Measurements from ENCODE around the gene RTEL1.
"Not testable (repeated sequence)": the region's sequence is repeated elsewhere in the genome, so short reads cannot be mapped to it uniquely, and the experiment has no call there.

RTEL1 gene

DNA sequence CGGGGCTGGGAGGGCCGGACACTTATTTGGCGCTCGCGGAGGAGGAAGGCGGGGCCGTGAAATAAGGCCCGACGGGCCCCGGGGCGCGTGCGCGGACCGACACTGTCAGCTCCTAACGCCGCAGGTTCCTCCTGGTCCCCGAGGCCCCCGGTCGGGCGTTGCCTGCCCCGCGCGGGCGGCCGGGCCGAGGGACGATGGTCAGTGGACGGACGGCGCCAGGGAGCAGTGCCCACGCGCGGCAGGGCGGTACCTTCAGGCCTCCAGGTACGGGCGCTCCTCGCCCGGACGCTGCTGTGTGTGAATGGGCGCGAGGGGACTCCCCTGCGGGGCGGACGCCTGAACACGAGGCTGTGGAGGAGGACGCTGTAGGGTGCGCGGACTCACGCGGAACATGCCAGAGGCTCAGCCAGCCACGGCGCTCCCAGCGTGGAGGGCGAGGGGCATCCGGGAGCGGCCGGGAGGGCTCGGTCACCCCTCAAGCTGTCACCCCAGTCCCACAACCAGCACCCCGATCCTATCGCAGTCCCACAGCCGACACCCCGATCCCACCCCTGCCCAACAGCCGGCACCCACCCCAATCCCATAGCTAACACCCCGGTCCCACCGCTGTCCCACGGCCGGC, 30.9 kb upstream of the RTEL1 start:
- DNase-seq (ENCODE audit: low read depth), result peak; percentile 90

DNA sequence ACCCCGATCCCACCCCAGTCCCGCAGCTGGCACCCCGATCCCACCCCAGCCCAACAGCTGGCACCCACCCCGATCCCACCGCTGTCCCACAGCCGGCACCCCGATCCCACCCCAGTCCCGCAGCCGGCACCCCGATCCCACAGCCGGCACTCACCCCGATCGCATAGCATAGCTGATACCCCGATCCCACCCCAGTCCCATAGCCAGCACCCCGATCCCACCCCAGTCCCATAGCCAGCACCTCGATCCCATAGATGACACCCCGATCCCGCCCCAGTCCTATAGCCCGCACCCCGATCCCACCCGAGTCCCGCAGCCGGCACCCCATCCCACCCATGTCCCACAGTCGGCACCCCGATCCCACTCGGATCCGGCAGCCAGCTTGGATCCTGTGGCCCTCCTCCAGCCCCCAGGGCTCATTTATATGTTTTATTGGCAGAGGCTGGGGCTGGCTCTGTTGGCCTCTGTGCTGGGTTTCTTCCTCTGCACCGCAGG, 30.3 kb upstream of the RTEL1 start:
- no peak for DNase-seq (ENCODE audit: low read depth)

DNA sequence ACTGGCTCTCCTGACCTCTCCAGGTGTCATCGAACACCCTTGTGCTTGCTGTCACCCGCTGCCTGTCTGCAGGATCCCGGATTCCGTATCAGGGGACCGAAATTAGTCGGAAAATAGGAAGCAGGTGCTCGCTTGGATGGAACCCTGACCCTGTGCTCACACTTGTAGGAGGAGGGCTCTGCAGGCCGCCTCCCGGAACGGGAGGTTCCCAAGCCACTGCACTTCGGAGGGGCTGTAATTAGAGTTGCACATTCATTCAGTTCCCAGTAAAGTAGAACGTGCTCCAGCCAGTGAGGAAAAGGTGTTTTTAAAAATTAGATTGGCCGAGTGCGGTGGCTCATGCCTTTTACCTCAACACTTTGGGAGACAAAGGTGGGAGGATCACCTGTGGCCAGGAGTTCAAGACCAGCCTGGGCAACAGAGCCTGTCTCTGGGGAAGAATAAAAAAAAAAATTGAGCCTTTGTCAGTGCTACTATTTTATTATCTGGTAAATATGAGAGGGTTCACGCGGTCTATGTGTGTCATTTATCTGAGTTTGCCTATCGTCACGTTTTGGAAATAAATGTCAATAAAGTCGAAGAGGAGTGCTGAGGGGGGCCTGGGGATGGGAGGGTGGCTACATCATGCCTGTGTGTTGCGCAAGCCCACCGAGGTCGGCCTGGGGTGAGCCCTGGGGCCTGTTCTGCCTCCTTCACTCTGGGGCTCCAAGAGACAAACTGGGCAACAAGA, 29.7 kb upstream of the RTEL1 start:
- DNase-seq (ENCODE audit: low read depth), result no peak

DNA sequence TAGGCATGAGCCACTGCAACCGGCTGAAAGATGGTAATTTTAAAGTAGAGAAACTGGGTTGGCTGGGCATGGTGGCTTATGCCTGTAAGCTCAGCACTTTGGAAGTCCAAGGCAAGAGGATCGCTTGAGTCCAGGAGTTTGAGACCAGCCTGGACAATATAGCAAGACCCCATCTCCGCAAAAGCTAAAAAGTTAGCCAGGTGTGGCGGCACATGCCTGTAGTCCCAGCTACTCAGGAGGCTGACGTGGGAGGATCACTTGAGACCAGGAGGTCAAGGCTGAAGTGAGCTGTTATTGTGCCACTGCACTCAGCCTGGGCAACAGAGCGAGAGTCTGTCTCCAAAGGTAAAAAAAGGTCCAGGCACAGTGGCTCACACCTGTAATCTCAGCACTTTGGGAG, 27.2 kb upstream of the RTEL1 start:
- DNase-seq (ENCODE audit: low read depth), result not testable (repeated sequence)

DNA sequence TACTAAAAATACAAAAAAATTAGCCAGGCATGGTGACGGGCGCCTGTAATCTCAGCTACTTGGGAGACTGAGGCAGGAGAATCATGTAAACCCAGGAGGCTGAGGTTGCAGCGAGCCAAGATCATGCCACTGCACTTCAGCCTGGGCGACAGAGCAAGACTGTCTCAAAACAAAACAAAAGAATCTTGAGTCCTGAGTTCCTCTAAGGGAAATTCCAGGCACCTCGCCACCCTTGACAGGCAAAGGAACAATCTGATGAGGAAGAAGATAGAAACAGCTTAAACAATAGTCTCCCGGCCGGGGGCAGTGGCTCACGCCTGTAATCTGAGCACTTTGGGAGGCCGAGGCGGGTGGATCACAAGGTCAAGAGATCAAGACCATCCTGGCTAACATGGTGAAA, 26.7 kb upstream of the RTEL1 start:
- DNase-seq (ENCODE audit: low read depth), result not testable (repeated sequence)

DNA sequence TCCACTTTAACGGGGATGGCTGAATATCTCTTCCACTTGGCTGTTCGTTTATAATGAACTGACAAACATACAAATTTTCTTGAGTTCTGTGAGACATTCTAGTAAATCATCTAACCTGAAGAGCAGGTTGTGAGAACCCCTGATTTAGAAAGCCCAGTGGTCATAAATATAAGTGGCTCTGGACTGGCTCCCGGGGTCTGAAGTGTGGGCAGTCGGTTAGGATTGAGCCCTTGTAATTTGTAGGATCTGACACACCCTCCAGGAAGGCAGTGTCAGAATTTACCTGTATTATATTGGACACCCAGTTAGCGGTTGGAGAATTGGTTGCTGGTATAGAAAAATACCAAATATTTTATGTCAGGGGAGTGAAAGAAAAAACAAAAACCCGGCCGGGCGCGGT, 24.4 kb upstream of the RTEL1 start:
- DNase-seq (ENCODE audit: low read depth), result no peak

DNA sequence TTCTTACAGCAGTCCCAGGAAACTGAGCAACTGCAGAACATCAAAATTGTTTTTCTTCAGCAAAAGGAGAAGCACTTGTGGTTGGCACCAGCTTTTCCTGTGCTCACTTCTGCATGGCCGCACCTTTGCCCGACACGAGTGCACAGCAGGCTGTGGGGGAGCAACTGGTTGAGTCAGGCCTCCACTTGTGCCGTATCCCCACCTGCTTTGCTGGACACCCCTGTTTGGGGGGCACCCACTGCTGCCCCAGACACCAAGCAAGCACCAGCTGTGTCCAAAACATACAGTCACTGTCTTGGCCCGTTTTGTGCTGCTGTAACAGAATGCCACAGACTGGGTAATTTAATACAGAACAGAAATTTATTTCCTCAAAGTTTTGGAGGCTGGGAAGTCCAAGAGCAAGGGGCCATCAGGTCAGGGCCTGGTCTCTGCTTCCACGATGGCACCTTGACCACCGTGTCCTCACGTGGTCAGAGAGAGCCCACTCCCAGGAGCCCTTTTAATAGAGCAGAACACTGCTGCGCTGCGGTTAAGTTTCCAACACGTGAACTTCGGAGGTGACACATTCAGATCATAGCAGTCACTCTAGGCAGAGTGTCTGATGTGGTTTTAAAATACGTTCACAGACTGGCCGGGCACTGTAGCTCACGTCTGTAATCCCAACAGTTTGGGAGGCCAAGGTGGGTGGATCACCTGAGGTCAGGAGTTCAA, 22.5 kb upstream of the RTEL1 start:
- peak; percentile 64 for DNase-seq (ENCODE audit: low read depth)

DNA sequence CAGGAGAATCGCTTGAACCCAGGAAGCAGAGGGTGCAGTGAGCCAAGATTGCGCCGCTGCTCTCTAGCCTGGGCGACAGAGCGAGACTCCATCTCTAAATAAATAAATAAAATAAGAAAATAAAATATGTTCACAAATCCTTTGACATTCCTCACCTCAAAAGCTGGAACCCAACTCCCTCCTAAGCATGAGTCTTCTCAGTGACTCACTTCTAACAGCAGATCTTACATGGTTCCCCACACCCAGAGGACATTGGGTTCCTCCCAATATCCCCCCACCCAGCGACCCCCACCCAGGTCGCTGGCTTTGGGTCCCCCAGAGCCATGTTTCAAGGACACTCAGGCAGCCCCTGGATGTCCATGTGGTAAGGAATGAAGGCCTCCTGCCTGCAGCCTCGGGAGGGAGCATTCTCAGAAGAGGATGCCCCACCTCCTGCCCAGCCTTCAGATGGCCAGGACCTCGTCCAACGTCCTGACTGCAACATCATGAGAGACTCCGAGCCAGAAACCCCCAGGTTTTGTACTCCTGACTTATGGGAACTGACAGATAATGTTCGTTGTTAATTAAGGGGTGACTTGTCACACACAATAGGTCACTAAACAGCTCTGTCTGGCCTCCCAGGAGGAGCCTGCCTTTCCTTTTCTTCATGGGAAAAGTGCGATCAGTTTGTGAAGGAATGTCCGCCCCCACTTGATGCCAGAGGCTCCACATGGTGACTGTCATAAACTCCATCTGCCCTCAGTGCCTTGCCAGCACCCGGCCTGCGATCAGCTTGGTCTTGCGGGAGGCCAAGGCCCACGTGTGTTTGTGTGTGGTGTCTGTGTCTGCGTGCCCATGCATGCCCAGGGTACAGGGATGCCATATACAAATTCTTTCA, 21.1 kb upstream of the RTEL1 start:
- no peak for DNase-seq (ENCODE audit: low read depth)

DNA sequence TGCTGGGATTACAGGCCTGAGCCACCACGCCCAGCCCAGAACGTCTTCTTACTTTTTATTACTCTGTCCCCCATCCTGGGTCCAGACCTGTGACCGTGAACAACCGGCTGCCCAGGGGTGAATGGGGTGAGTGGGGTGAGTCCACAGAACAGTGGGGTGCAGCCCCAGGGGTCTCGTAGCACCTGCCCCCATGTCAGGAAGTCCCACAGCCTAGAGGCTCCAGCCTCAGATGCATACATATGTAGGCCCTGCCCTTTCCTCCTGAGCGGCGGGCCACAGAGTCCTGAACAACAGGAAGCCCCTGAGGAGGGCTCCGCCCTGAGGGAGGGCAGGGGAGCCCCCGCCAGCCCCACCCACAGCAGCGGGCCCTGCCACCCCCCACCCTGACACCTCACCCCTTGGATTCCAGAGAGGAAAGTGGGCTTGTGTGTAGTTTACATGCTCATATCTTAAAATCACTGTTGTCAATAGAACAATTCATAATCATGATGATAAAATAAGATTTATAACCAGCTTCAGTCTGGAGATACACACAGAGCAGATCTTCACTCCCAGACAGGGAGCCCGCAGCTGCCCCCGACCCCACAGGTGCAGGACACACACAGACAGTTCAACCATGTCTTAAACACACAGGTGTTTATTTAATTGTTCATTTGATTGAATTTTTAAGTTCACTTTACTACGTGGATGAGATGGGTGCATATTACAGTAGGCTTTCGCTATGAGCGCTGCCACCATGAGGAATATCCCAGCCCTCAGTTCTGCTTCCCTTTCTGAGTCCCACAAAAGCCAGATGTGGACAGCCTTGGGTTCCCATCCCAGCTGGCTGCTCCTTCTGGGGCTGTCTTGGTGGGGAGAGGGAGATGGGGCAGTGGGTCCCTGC, 18.8 kb upstream of the RTEL1 start:
- no peak for DNase-seq (ENCODE audit: low read depth)

DNA sequence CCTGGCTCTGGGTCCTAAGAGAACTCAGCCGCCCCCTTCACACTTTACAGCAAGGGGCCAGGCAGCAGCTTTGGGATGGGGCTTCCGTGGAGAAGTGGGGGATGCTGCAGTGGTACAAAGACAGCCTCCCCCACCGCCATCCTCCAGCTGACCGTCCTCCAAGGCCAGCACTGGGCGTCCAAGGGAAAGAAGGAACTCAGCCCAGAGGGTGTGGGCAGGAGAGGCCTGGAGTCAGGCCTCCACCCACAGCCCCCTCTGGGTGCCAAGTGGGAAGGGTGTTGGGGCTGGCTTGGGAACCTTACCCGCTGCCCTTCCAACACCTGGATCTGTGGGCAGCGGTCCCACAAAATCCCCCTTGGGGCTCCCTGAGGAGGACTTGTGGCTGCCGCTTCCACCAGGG, 18.0 kb upstream of the RTEL1 start:
- no peak for DNase-seq (ENCODE audit: low read depth)

DNA sequence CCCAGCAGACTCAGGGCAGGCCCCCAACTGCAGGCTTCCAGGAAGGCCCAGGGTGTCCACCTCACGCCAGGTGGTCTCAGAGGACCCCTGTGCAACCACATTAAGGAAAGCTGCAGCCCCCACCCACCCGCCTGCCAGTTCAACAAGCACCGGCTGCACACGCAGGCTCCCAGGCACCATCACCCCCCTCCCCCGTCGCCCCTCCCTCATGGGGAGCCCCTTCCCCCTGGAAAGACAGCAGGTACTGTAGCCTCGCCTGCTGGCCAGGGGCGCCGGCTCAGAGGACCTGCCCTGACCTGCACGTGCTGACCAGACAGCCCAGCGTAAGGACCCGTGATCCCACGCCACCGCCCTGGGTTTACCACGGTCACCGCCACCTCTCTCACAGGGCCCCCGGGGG, 17.4 kb upstream of the RTEL1 start:
- not testable (repeated sequence) for DNase-seq (ENCODE audit: low read depth)

DNA sequence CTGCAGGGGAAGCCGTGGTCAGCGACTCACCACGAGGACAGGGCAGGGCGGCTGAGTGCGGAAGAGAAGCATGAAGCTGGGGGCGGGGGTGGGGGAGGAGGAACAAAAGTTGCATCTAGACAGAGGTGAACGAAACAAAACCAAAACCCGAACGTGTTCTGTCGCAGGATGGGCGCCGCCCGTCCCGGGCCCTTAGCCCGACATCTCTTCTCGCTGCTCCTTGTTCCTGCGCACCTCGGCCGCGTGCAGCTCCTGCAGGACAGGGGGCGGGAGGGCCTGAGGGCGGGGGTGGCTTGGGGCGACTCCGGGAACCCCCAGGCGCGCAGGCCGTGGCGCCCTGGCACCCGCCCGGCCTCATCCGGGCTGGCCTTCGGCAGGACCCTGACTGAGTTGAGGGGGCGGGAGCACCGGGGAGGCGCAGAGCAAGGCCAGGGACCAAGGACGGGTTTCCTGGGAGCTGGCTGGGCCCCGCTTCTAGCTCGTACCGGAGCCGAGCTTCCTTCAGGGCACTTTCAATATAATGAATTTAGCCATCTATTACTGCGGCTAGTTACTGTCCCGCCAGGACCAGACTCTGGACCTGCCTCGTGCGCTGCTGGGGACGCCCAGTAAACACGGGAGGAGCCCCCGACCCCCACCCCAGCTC, 16.8 kb upstream of the RTEL1 start:
- no peak for DNase-seq (ENCODE audit: low read depth)

DNA sequence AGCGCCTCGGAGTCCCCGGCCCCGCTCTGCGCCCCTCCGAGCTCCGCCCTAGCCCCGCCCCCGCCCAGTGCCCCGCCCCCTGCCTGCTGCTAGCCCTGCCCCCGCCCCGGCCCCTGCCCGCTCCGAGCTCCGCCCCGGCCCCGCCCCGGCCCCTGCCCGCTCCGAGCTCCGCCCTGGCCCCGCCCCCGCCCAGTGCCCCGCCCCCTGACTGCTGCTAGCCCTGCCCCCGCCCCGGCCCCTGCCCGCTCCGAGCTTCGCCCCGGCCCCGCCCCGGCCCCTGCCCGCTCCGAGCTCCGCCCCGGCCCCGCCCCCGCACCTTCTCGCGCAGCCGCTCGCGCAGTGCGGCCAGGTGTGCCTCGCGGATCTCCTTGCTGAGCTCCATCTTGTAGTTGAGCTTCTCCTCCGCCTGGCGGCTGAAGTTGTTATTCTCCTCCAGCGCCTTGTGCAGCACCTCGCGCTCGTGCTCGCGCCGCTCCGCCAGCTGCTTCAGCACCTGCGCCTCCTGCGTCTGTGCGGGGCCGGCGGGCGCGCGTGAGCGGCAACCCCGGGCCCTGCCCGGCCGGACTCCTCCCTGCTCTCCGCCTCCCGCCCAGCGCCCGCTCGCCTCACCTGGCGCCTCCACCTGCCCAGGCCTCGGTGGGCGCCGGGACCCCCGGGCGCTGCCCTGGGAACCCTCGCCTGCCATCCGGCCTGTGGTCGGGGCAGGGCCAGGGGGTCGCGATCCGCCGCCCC, 16.2 kb upstream of the RTEL1 start:
- DNase-seq (ENCODE audit: low read depth), result peak; percentile 96

DNA sequence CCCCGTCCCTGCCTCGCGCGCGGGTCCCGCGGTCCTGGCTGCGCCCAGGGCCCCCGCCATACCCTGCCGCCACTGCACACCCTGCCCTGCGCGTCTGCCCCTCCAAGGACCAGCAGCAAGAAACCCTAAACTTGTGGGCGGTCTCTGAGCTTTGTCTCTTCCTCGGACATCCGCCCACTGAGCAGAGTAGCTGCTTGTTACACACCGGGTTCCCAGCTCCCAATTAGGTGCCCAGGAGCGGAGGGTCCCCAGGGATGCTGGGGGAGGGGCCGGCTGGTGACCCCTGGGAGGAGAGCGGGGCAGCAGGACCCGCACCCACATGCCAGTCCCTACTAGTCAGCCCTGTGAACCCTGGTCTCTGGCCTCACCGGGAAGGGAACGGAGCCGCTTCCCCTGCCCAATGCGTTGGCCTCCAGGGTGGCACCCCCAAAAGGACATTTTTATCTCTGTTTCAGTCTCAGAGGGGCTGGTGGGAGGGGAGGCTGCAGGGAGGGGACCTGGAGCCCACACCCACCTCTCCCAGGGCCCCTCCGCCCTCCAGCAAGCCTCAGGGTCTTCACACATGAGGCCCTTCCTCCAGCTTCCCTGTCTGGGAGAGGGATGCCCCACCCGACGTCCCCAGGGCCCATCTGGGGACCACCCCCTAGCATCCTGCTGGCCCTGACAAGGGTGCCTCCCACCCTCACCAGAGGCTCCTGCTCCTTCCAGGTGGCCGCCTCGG, 15.4 kb upstream of the RTEL1 start:
- DNase-seq (ENCODE audit: low read depth), result no peak

DNA sequence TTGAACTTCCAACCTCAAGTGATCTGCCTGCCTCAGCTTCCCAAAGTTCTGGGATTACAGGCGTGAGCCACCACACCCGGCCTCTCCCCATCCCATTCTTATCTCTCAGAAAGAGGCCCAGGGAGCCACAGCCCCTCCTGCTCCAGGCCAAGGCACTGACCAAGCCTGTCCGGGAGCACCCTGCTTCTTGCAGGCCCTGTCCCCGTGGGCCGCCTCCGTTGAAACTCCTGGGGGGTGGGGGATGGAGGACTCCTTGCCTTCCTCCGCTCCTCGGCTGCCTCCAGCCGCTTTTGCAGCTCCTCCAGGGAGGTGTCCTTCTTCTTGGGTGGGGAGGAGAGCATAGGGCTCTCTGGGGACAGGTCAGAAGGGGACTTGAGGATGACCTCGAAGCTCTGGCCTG, 14.6 kb upstream of the RTEL1 start:
- no peak for DNase-seq (ENCODE audit: low read depth)

DNA sequence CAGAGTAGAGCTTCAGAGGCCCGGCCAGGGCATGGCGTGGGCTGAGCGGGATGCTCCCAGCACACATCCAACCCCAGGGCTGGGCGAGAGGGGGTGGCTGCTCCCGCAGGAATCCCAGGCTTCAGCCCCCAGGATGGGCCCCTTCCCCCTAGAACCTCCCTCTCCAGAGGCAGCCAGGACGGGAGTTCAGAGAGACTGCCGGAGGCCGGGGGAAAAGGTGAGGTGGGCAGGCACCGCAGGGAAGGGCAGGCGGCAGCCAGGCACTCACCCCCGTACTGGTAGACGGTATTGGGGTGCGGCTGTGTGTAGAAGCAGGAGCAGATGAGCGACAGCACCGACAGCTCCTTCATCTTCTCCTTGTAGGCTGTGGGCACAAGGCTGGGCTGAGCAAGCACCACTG, 14.2 kb upstream of the RTEL1 start:
- DNase-seq (ENCODE audit: low read depth), result no peak

DNA sequence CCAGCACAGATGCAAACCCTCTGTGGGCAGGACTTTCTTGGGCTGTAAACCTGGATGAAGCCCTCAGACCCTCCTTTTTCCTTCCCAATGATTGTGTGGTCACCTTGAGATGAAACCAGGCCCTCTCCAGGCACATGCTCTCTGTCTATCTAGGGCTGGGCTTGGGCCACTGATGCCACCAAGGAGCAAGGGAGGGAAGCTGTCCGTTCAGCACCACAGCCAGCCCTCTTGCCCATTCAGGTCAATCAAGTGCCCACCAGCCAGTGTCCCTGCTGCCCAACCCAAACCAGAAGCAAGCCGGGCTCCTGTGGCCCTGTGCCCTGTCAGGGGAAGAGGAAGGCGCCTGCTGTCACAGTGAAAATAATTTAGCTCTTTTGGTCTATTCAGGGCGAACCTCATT, 12.9 kb upstream of the RTEL1 start:
- no peak for DNase-seq (ENCODE audit: low read depth)

DNA sequence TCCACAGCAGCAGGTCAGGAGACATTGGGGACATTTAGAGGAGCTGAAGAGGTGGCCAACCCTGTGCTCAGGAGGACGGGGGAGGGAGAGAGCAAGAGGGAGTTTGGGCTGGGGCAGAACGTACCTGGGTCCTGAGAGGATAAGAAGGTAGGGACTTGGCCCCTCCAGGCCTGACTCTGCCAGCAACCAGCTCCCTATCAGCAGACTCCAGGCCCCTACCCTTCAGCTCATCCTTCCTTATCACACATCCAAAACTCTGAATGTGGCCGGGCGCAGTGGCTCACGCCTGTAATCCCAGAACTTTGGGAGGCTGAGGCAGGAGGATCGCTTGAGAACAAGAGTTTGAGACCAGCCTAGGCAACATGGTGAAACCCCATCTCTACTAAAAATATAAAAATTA, 9.9 kb upstream of the RTEL1 start:
- no peak for DNase-seq (ENCODE audit: low read depth)

DNA sequence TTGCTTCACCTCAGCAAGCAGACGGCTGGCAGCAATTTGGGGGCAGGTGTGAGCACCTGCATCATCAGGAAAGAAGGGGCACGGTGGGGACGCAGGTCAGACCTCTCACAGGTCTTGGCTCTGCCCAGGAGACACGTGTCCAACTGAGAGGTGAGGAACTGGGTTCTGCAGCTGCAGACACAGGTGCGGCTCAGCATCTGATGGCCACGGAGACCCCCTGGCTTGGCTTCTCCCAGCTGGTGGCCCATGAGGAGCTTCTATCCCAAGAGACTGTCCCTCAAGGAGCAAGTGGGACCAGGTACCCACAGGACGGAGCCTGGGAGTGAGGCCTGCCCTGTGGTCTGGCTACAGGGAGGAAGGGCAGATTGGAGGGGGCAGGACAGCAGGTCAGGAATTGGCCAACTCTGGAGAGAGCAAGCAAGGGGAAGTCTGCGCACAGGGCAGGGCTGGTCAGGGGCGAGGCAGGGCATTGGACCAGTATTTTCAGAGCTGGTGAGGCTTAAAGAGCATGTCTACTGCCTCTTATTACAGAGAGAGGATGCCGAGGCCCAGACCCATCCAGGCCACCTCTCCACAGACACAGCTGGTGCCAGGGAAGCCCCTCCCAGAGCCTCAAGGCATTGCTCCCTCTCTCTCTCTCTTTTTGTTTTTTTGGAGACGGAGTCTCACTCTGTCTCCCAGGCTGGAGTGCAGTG, 9.1 kb upstream of the RTEL1 start:
- DNase-seq (ENCODE audit: low read depth), result no peak
